ENCODE measurements around the gene THRB. TPM values are rescaled to one million over a fixed set of nuclear protein-coding genes. Genes with fewer than 3 reads are reported as not detected.

THRB gene
- total RNA-seq, 4 donors from 2014 or later = 19.8 to 25.8 (median 23.4) TPM

- no peak for DNase-seq (ENCODE audit: low spot score in 2 of 2)
- WGBS, 2 donors = 55 to 68% methylated on average over 12 of the region's 12 CpGs
- intact Hi-C loops (cut with DNase I; ENCODE audit: low total_unique reads) = no loop called here
- TF ChIP-seq POLR2A (IDR thresholded peaks at IDR 0.05) (no peak), CTCF (IDR thresholded peaks at IDR 0.05) (no peak)
- no peak overlapping the region for H3K4me3 ChIP-seq (ENCODE audit: low read depth, poor library complexity, severe bottlenecking)
Observed at GRCh38 chr3:24258727-24259600, 235.7 kb downstream of the THRB start.

- no peak overlapping the region for H3K4me3 ChIP-seq (ENCODE audit: low read depth, poor library complexity, severe bottlenecking)
- intact Hi-C loops (cut with DNase I; ENCODE audit: low total_unique reads) = no loop called here
- WGBS, 2 donors = 89 to 96% methylated on average over 5 of the region's 5 CpGs
- TF ChIP-seq POLR2A (IDR thresholded peaks at IDR 0.05) = no peak
- TF ChIP-seq CTCF (IDR thresholded peaks at IDR 0.05) = no peak
- no peak for DNase-seq (ENCODE audit: low spot score in 2 of 2)
Observed at GRCh38 chr3:24258260-24258659, 236.4 kb downstream of the THRB start.

- DNase-seq (ENCODE audit: low spot score in 2 of 2) = no peak
- TF ChIP-seq POLR2A (IDR thresholded peaks at IDR 0.05) = no peak
- no peak for TF ChIP-seq CTCF (IDR thresholded peaks at IDR 0.05)
- WGBS, 2 donors = 83 to 94% methylated on average over 2 of the region's 2 CpGs
Observed at GRCh38 chr3:24255414-24255813, 239.2 kb downstream of the THRB start.

DNA sequence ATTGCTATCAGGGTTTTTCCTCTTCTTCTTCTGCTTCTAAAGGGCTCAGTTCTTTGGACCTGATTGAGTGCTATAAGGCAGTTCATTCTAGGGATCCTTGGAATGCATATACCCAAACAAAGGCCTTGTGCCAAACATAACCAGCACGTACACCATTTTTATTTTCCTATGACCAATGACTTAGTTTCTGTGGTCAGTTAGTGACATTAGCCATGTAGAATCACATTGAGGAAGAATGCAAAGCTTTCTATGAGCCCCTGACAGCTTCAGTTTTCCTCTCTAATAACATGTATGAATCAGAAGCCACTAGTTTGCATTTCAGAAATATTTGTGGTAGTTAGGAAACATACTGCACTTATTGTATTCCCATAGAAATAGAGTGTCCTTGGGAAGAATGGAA lies 240.0 kb downstream of the THRB start:
- H3K4me3 ChIP-seq (ENCODE audit: low read depth, poor library complexity, severe bottlenecking) = no peak overlapping the region
- intact Hi-C loops (cut with DNase I; ENCODE audit: low total_unique reads) = no loop called here
- WGBS, 2 donors = 61 to 80% methylated on average over 1 of the region's 1 CpG
- DNase-seq (ENCODE audit: low spot score in 2 of 2) = no peak
- TF ChIP-seq POLR2A (IDR thresholded peaks at IDR 0.05) = no peak
- no peak for TF ChIP-seq CTCF (IDR thresholded peaks at IDR 0.05)

More at GRCh38 chr3:24255414-24255813, 239.2 kb downstream of the THRB start:
- intact Hi-C loops (cut with DNase I; ENCODE audit: low total_unique reads) = no loop called here
- H3K4me3 ChIP-seq (ENCODE audit: low read depth, poor library complexity, severe bottlenecking) = no peak overlapping the region

DNA sequence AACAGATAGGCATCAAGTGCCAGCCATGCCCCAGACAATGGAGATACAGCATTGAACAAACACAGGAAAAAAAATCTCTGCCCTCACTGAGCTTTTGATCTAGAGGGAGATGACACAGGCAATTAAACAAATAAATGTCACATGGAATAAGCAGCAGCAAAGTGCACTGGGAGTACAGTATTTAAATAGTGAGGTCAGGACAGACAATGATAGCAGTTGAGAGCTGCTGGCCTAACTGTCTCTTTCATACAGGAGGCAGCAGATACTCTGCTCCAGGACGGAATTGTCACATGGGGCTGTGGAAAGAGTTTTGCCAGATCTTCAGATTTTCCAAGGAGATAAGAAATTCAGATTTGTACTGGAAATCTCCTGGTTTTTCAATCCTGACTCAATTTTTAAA lies 241.3 kb downstream of the THRB start:
- TF ChIP-seq CTCF (IDR thresholded peaks at IDR 0.05) (no peak), POLR2A (IDR thresholded peaks at IDR 0.05) (no peak)
- no peak for DNase-seq (ENCODE audit: low spot score in 2 of 2)
- H3K4me3 ChIP-seq (ENCODE audit: low read depth, poor library complexity, severe bottlenecking) = no peak overlapping the region
- intact Hi-C loops (cut with DNase I; ENCODE audit: low total_unique reads) = no loop called here
- WGBS, 2 donors = 67 to 68% methylated on average over 1 of the region's 1 CpG
